Measurements from ENCODE around the gene SUSD3.

DNA sequence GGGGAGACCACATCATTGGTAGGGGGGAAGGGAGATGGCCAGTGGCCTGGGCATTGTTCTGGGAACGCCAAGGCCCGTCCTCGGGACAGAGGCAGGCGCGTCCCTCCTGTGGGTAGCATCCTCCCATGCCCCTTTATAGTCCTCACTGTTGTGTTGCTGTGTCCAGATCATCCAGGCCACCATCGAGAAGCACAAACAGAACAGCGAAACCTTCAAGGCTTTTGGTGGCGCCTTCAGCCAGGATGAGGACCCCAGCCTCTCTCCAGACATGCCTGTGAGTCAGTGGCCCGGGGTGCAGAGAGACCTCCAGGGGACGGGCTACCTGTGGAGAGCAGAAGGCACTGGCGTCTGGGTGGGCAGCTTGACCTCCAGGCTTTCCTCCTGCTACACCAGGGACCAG is 38.4 kb upstream of the SUSD3 start:
- TF ChIP-seq, protein P1, sequence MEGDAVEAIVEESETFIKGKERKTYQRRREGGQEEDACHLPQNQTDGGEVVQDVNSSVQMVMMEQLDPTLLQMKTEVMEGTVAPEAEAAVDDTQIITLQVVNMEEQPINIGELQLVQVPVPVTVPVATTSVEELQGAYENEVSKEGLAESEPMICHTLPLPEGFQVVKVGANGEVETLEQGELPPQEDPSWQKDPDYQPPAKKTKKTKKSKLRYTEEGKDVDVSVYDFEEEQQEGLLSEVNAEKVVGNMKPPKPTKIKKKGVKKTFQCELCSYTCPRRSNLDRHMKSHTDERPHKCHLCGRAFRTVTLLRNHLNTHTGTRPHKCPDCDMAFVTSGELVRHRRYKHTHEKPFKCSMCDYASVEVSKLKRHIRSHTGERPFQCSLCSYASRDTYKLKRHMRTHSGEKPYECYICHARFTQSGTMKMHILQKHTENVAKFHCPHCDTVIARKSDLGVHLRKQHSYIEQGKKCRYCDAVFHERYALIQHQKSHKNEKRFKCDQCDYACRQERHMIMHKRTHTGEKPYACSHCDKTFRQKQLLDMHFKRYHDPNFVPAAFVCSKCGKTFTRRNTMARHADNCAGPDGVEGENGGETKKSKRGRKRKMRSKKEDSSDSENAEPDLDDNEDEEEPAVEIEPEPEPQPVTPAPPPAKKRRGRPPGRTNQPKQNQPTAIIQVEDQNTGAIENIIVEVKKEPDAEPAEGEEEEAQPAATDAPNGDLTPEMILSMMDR (IDR thresholded peaks at IDR 0.05; ENCODE audit: low read depth, low read length), result no peak
- no peak for TF ChIP-seq POLR2A (IDR thresholded peaks at IDR 0.05; ENCODE audit: extremely low read depth, insufficient read length)
- TF ChIP-seq, protein P2, sequence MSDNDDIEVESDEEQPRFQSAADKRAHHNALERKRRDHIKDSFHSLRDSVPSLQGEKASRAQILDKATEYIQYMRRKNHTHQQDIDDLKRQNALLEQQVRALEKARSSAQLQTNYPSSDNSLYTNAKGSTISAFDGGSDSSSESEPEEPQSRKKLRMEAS (IDR thresholded peaks at IDR 0.05; ENCODE audit: low read depth, low read length), result no peak

All from NB4 (cell line).